ENCODE results near the gene NALCN. TPM values are rescaled to one million over a fixed set of nuclear protein-coding genes. Genes with fewer than 3 reads are reported as not detected.

Gene NALCN
- total RNA-seq, 1 donor from 2014 or later = 1.1 TPM

DNA sequence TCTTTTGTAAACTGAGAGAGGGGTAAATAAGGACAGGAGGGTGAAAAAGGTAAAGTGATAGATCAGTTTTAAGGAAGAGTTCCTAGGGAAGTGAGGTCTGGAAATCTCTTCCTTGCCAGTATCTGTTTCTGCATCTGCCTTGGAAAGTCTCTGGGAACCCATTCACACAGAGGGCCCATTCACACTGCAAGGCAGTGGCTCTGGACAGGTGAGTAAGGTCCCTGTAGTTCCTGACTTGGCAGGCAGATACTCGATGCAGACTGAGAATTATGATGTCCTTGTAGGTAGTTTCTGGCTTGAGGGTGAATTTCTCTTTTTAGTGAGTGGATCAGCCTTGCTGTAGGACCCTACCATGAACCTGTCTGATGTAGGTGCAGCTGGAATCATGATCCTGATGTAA is 293.3 kb downstream of the NALCN start:
- no peak for DNase-seq (ENCODE audit: low spot score)

GRCh38 chr13:101121608-101122007 is 294.7 kb downstream of the NALCN start:
- no peak for DNase-seq (ENCODE audit: low spot score)

DNA sequence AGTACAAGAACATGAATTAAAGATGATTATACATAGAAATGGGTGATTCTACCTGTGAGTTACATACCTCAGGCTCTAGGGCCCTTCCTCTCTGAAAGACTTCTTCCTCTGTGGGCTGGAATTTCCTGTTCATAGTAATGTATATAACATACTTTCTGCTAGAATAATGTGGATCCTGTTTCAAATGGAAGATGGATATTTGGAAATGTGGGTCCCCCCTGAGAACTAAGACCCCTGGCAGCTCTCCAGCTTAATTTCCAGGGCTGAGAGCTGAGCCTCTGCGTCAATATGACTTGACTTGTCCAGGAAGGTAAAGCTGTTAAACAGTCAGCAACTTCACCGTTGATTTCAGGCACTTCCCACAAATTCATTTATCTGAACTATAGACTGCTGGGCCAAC is 296.3 kb downstream of the NALCN start:
- no peak for DNase-seq (ENCODE audit: low spot score)

- no peak for DNase-seq (ENCODE audit: low spot score)
Measured at GRCh38 chr13:101116826-101117225, 299.5 kb downstream of the NALCN start.

- DNase-seq (ENCODE audit: low spot score) = no peak
Measured at GRCh38 chr13:101116341-101116740, 300.0 kb downstream of the NALCN start.

DNA sequence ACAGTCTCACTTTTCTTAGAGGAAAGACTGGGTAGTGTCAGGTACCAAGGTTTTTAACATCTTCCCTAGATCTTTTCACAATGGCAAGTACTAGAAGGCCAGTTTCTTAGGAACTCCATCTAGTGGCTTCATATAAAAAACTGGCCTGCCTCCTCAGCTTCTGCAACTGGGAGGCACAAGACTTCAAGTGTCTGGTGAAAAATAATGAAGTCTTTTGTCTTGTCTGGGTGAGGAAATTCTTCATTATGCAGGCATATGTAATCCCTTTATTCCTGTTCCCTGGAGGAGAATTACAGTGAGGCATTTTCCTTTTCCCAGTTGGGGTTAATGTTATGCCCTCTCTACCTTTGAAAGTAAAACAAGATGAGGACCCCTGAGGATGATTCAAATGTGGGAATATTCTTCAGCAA is 300.5 kb downstream of the NALCN start:
- no peak for DNase-seq (ENCODE audit: low spot score)

GRCh38 chr13:101111894-101112293 is 304.4 kb downstream of the NALCN start:
- DNase-seq (ENCODE audit: low spot score) = no peak

DNA sequence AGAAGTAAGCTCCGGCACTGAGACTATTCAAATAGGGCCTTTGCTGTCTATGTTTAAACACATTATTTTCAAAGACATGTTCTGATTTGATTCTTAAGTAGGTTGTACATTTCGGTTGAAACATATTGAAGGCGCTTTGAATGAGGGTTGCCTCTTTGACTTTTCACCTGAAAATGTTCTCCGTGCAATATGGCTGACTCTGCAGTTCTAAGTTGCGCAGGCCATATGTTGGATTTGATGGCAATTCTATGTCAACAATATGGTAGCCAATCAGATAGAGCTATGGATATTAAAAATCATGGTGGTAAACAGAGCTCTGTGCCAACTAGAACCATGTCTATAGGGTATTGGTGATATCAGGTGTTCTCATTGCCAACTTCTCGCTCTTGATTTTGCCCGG is 307.3 kb downstream of the NALCN start:
- no peak for DNase-seq (ENCODE audit: low spot score)

GRCh38 chr13:101098873-101099272 is 317.4 kb downstream of the NALCN start:
- no peak for DNase-seq (ENCODE audit: low spot score)

- no peak for DNase-seq (ENCODE audit: low spot score)
Measured at GRCh38 chr13:101092985-101093384, 323.3 kb downstream of the NALCN start.

DNA sequence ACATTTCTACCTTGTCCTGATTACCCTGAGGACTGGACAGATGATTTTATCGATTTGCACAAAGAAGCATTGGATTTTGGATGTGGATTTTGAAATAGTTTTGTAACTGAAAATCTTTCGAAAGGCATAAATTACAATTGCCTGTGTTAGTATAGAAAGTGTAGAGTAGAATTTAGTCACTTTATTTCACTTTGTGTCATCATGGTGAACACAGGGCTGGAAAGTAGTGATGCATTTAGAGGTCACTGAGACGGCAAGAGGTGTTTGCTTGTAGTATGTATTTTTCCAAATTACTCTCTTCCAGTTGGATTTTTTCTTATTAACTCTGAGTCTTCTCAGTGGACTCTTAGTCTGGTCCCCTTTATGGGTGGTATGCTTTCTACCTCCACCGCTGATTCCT is 326.0 kb downstream of the NALCN start:
- DNase-seq (ENCODE audit: low spot score) = no peak

- DNase-seq (ENCODE audit: low spot score) = no peak
Measured at GRCh38 chr13:101085551-101085950, 330.8 kb downstream of the NALCN start.

- no peak for DNase-seq (ENCODE audit: low spot score)
Measured at GRCh38 chr13:101082441-101082840, 333.9 kb downstream of the NALCN start.

- no peak for DNase-seq (ENCODE audit: low spot score)
Measured at GRCh38 chr13:101080616-101081015, 335.7 kb downstream of the NALCN start.

GRCh38 chr13:101065329-101065728 is 351.0 kb downstream of the NALCN start:
- no peak for DNase-seq (ENCODE audit: low spot score)

DNA sequence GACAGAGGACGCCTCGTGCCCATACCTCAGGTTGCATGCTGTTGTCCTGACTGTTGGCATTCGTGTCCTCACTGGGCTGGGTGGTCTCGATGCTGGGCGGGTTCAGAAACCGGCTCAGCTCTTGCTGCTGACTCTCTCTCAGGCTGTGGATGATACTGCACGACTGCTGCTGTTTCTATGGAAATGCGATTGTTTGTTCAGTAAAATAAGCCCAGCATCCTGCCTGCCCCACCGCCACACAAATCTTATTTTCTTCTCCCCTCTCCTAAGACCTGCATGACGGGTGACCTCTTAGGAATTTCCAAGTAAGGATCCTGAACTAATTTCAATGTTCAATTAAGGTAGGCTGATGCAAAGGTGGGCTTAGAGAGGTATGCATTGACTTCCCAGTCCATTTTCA is 356.5 kb downstream of the NALCN start:
- DNase-seq (ENCODE audit: low spot score) = no peak

GRCh38 chr13:101058841-101059240 is 357.5 kb downstream of the NALCN start:
- no peak for DNase-seq (ENCODE audit: low spot score)

DNA sequence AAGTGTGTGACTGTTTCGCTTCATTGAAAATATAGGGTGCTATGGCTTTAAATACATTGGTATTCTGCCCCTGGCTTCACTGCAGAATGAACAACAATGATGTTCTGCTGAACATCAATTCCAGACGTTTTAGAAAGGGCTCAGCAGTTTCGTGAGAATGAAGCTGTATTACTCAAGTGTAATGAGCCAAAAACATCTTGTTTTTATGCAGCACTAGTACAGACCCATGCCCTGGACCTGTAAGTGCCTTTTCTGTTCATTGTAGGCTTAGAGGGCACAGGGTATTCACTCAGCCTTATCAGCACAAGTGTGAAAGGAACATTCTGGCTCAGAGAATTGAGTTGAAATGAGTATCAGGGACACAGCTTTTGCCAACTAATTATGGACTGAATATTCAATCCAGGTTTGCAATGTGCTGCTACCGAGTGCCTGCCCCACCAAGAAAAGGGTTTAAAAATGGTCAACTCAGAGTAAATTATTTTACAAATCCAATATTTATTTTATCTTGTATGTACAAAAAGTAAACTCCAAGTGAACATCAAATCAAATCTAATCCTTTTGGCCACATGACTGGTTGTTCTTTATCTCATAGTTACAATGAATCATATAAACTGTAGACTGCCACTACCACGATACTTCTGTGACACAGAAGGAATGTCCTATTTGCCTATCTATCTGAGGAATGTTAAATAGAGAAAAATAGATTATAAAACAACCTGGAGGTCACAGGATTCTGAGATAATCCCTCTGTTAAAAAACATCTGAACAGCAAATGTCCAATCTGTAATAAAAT is 362.8 kb downstream of the NALCN start:
- no peak for DNase-seq (ENCODE audit: low spot score)

DNA sequence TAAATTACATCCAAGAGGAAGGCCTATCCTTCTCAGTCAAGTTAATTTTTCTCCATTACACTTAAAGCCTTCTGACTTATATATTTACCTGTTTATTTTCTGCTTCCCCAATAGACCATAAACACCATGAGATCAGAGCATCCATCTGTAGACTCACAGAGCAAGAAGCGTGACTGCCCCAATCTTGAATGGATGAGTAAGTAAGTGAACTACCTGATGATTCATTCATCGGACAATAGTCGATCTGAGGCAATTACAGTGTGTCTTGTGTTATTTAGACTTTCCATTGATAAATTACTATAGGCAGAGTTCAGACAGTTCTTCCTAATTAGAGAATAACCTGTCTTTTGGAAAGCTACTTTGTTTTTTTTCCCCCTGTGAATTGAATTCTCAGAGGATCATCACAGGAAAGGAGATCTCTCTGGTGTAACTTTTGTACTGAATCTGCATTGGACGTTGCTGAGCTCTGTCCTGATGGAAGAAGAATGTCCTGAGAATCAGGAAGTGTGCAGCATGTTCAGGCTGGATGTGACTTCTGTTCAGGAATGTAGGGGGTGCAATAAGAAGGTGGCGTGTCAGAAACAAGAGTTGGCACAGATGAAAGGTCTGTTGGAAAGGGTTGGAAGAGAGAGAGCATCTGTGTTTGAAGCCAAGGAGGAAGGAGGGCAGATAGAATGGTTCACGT is 367.0 kb downstream of the NALCN start:
- no peak for DNase-seq (ENCODE audit: low spot score)

GRCh38 chr13:101036546-101036945 is 379.8 kb downstream of the NALCN start:
- DNase-seq (ENCODE audit: low spot score) = no peak

DNA sequence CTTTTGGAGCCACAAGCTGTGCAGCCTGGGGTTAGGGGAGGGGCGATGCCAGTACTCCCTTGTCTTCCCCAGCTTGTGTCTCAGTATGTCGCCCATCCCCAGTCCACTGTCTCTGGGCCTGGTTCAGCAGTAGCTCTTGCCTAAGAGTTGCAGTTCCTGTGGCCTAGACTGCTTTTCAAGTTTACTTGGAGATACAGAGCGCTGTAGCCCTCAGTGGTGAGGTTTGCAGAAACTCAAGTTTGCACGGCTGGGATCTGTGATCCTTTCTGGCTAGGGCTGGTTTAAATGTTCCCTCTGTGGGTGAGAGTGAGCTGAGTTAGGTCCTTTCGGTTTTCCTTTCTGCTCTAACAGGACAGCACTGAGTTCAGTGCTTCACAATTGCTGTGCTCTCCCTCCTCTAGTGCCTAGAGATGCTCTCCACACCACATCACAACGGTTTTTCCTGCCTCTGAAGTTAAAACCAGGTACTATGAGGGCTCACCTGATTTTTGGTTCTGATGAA is 381.1 kb downstream of the NALCN start:
- no peak for DNase-seq (ENCODE audit: low spot score)

DNA sequence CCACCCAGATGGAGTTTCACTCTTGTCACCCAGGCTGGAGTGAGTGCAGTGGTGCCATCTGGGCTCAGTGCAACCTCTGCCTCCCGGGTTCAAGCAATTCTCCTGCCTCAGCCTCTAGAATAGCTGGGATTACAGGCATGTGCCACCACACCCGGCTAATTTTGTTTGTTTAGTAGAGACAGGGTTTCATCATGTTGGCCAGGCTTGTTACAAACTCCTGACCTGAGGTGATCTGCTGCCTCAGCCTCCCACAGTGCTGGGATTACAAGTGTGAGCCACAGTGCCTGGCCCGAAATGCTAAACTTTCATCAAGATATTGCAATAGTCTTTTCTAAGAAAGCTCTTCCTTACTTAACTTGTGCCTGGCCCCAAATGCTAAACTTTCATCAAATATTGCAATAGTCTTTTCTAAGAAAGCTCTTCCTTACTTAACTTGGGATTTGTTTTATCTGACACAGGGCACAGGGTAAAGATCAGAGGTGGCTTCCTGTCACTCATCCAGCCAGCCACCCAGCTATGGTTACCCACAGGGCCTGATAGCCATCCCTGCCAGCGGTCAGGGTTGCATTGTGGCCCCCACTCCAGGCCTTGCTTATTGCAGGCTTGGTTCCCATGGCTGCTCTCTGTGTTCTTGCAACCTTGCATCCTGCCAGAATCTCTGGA is 389.4 kb downstream of the NALCN start:
- no peak for DNase-seq (ENCODE audit: low spot score)

- no peak for DNase-seq (ENCODE audit: low spot score)
Measured at GRCh38 chr13:101026328-101026727, 390.0 kb downstream of the NALCN start.
